MCF 10A (cell line): ENCODE results near the gene ABCA13. TPM values are rescaled to one million over a fixed set of nuclear protein-coding genes. Genes with fewer than 3 reads are reported as not detected.

Source experiments
- BruUV-seq: library from RNA; stranded (reverse); fragments of 400-500 nt; replicated peaks from 2 replicates; lab custom pipeline; 2021; lab: Mats Ljungman, UMichigan
- CTCF ChIA-PET: fragments of 300-600 bp; sonication (Branson Sonifier 250); formaldehyde crosslinking; extraction: SDS; loops from one replicate; lab custom pipeline; 2021; ENCODE audit warnings: antibody characterized with exemption, inconsistent platforms; lab: Yijun Ruan, JAX
- POLR2A ChIA-PET: fragments of 300-600, 350-650 bp; sonication (Branson Sonifier 250); formaldehyde crosslinking; extraction: SDS; loops from one replicate; lab custom pipeline; 2020; ENCODE audit warnings: antibody characterized with exemption, inconsistent platforms; lab: Yijun Ruan, JAX
- DNase-seq: peaks from one replicate; pipeline ENCODE4 v3.0.0-alpha.2; 2018; ENCODE audit not compliant: unreplicated experiment
- H3K27ac Mint-ChIP-seq: one replicate; pipeline ENCODE4 v1.8.0; 2022; ENCODE audit warnings: mild to moderate bottlenecking, low read depth, mixed read lengths; ENCODE audit not compliant: unreplicated experiment
- H3K27me3 Mint-ChIP-seq: one replicate; pipeline ENCODE4 v1.8.0; 2022; ENCODE audit warnings: mixed read lengths; ENCODE audit not compliant: insufficient read depth, unreplicated experiment
- H3K36me3 Mint-ChIP-seq: one replicate; pipeline ENCODE4 v1.8.0; 2022; ENCODE audit warnings: mild to moderate bottlenecking, moderate library complexity, mixed read lengths; ENCODE audit not compliant: insufficient read depth, unreplicated experiment
- H3K4me1 Mint-ChIP-seq: one replicate; pipeline ENCODE4 v1.8.0; 2022; ENCODE audit warnings: mixed read lengths; ENCODE audit not compliant: insufficient read depth, unreplicated experiment
- H3K4me3 Mint-ChIP-seq: one replicate; pipeline ENCODE4 v1.8.0; 2022; ENCODE audit warnings: mild to moderate bottlenecking, moderate library complexity, mixed read lengths; ENCODE audit not compliant: unreplicated experiment
- H3K9me3 Mint-ChIP-seq: one replicate; pipeline ENCODE4 v1.8.0; 2022; ENCODE audit warnings: mixed read lengths; ENCODE audit not compliant: unreplicated experiment
- CTCF ChIP-seq: fragments of 200-600 bp; IDR thresholded peaks from one replicate; pipeline ENCODE4 v1.8.0; 2022; ENCODE audit warnings: antibody characterized with exemption, mild to moderate bottlenecking; ENCODE audit not compliant: unreplicated experiment
- intact Hi-C: fragments of 100-400 bp; cut with micrococcal nuclease; formaldehyde crosslinking; loops from 2 replicates; pipeline ENCODE4 v1.14.1; 2022
- total RNA-seq: library from RNA; stranded (reverse); gene quantifications from 2 replicates; pipeline ENCODE4 v1.2.3, GENCODE V29; 2022

The ABCA13 gene
- total RNA-seq, 1 experiment from 2014 or later = 0.30 TPM

DNA sequence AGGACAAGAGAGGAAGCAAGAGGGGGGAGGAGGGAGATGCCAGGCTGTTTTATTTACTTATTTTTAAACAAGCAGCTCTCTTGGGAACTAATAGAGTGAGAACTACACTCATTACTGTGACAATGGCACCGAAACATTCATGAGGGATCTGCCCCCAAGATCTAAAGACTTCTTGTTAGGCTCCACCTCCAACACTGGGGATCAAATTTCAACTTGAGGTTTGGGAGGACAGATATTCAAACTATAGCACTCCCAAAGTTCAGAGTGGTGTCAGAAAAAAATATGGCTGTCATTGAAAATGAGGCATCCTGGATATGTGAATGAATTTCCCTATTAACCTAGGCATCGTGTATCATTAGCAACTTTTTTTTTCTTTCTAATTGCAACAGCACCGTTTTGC, 145.5 kb downstream of the ABCA13 start:
- CTCF ChIA-PET = interaction anchor here (2.8 to 3.0 kb wide), 2 partner anchors 17 to 20 kb away, joined by 13 read pairs; no protein-coding TSS in a partner anchor
- intact Hi-C loops = no loop called here
- POLR2A ChIA-PET = no interaction called here

GRCh38 chr7:48317360-48317759, 146.1 kb downstream of the ABCA13 start:
- TF ChIP-seq CTCF = no peak
- H3K4me3 Mint-ChIP-seq = no peak overlapping the region
- BruUV-seq = no TSS peak
- no peaks in the 10 kb centered on the region for H3K27me3 Mint-ChIP-seq
- H3K36me3 Mint-ChIP-seq = no peaks in the 10 kb centered on the region
- no peaks in the 10 kb centered on the region for H3K9me3 Mint-ChIP-seq
- H3K27ac Mint-ChIP-seq = no peak overlapping the region
- intact Hi-C loops = no loop called here
- H3K4me1 Mint-ChIP-seq = no peaks in the 10 kb centered on the region
- CTCF ChIA-PET = interaction anchor here (3.0 kb wide), 1 partner anchor 18 kb away, joined by 13 read pairs; no protein-coding TSS in a partner anchor
- POLR2A ChIA-PET = no interaction called here
- no peak for DNase-seq

More for the DNA sequence above, 145.5 kb downstream of the ABCA13 start:
- H3K27me3 Mint-ChIP-seq = no peaks in the 10 kb centered on the region
- no peak for TF ChIP-seq CTCF
- H3K9me3 Mint-ChIP-seq = no peaks in the 10 kb centered on the region
- H3K4me1 Mint-ChIP-seq = peaks cover 5% of the 10 kb centered on the region
- no peak for DNase-seq
- no peaks in the 10 kb centered on the region for H3K36me3 Mint-ChIP-seq
- H3K4me3 Mint-ChIP-seq = no peak overlapping the region
- no TSS peak for BruUV-seq
- H3K27ac Mint-ChIP-seq = no peak overlapping the region

DNA sequence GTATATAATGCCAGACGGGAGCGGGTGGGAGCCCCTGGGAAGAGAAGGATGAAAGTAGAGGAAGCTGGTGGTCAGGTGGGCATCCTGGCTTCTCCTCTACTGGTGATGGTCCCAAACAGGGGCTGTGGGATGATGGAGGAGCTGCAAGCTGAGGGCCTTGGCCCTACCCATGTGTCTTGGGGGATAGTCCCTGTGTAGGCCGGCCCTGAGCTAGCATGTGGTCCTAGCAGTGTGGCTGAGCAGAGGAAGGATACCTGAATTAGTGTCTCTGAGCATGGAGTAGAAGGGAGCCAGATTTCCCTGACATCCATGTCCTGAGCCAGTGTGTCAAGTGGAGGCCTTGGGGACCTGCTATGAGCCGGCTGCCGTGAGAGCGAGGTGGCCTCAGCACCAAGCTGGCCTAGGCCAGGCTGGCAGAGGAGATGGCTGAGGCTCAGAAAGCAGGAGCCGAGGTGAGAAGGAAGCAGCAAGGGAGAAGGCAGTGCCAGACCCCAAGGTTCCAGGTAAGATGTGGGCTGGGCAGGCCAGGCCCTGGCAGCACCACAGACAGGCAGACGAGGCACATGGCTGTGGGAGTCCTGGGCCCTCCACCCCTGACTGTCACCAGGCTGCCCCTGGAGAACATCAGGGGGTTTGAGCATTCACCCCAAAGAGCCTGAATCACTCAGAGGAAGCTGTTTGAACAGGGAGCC, 150.2 kb downstream of the ABCA13 start:
- CTCF ChIA-PET = interaction anchor here (1.1 kb wide), 1 partner anchor 22 kb away, joined by 5 read pairs; no protein-coding TSS in a partner anchor
- H3K4me1 Mint-ChIP-seq = no peaks in the 10 kb centered on the region
- intact Hi-C loops = no loop called here
- no peaks in the 10 kb centered on the region for H3K27me3 Mint-ChIP-seq
- TF ChIP-seq CTCF = no peak
- DNase-seq = no peak
- H3K27ac Mint-ChIP-seq = no peak overlapping the region
- POLR2A ChIA-PET = no interaction called here
- no peak overlapping the region for H3K4me3 Mint-ChIP-seq
- H3K9me3 Mint-ChIP-seq = no peaks in the 10 kb centered on the region
- no TSS peak for BruUV-seq
- no peaks in the 10 kb centered on the region for H3K36me3 Mint-ChIP-seq

GRCh38 chr7:48337012-48337621, 165.9 kb downstream of the ABCA13 start:
- Mint-ChIP-seq H3K27me3 (peaks cover 6% of the 10 kb centered on the region), H3K9me3 (no peaks in the 10 kb centered on the region), H3K4me3 (no peak overlapping the region), H3K36me3 (no peaks in the 10 kb centered on the region), H3K4me1 (no peaks in the 10 kb centered on the region), H3K27ac (no peak overlapping the region)
- ChIA-PET POLR2A (no interaction called here), CTCF (interaction anchor here (0.5 to 3.5 kb wide), 36 partner anchors 9 to 1632 kb away, joined by 3 to 20 read pairs (median 4); no protein-coding TSS in a partner anchor)
- BruUV-seq = no TSS peak
- peak; percentile 61 for TF ChIP-seq CTCF
- intact Hi-C loops = loop anchor here (1.0 kb wide), 2 partner anchors 38 to 538 kb away; no protein-coding TSS in a partner anchor
- DNase-seq = peak; percentile 47
